GM19397 (cell line): ENCODE results near the gene C4BPB.
"Not testable (repeated sequence)": the region's sequence is repeated elsewhere in the genome, so short reads cannot be mapped to it uniquely, and the experiment has no call there.

Experiments used
- ATAC-seq: cut with Tn5 transposase; IDR thresholded peaks from one replicate; pipeline ENCODE4 v1.9.1; 2021; ENCODE audit warnings: mild to moderate bottlenecking, moderate library complexity; ENCODE audit not compliant: unreplicated experiment

Gene C4BPB, protein sequence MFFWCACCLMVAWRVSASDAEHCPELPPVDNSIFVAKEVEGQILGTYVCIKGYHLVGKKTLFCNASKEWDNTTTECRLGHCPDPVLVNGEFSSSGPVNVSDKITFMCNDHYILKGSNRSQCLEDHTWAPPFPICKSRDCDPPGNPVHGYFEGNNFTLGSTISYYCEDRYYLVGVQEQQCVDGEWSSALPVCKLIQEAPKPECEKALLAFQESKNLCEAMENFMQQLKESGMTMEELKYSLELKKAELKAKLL

DNA sequence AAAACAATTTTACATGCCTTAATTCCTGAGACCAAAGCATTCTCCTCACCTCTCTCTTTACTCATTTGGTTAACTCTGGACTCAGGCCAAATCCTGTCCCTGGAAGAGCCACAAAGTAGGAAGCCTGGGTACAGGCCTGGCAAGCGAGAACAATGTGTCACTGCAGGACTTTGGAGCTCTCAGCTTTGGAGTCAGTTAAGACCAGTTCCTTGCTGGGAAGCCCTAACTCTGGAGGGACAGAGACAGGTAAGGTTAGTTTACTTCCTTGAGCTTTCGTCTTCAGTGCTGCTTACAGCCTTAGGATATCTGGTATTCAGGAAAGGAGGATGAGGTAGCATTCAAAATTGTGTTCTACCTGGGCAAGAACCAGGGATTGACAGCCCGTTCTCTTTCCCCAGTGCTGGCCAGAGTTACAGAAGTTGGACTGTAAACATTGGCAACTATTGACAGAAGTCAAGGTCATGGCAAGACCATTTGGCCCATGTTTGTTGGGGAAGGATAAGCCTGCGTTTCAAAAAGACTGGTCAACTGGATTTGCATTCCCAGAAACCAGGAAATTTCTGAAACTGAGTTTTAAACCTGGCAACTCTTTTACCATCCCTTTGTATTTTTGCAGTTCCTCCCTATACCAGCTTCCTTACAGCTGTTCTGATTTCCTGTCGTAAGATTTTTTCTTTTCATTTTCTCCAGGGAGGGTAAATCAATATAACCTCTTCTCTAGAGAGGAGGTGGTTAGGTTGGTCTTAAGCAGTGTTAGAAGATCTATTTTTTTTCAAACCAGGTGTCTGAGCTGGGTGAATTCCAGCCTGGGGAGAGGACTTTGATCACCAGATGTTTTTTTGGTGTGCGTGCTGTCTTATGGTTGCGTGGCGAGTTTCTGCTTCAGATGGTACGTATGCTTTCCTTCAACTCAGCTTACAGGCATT, at the start of gene C4BPB:
C4BPB (plus strand) TSS at position 160 of the 926 bp plus-strand sequence; CDS start at position 832, 672 bp downstream.
- ATAC-seq = no peak

DNA sequence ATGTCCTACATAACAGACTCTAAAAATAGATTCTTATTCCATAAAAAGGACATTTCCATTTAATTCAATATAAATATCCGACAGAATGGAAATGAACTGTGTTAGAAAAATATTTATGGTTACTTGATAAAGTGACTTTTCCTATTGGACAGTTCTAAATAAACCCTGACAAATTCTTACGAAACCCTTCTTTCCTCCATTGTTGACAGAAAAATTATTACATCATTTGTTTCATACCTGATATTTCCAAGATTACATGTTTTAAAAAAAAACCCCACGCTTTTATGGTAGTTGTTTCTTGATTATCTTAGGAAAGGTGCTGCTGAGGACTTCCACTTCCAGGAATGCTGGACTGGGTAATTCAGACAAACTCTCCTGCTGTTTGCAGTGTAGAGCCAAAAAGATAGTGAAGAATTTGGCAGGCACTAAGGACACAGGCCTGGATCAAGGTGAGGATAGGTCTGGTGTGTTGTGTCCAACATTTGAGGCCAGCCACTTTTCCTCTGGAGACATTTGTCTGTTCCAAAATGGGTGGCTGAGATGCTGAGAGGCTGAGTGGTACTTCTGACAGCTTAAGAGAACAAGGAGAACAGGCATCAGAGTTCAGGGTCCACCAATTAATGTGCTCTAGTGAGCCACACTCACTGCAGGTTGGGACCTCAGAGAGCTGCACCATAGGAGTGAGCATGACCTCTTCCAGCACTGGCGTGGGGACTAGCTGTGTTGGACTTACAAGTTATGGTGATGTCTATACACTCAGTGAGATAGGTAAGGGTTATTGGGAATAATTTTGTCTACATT, 49.1 kb upstream of the C4BPB start:
- no peak for ATAC-seq

DNA sequence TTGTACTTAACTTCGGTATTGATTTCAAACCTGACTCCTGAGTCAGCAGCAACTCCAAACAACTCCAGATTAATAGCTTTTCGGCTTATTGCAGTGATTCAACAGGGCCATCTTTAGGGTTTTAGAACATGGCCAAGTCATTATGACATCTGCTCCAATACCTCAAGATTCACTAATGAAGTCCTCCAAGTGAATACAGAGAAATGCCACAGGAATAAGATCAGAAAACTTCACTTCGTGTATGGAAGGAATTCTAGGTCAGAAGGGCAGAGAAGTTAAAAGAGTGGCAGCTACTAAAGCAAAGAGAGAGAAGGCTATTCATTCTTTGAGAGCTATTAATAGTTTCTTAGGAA, 48.5 kb upstream of the C4BPB start:
- ATAC-seq = no peak

DNA sequence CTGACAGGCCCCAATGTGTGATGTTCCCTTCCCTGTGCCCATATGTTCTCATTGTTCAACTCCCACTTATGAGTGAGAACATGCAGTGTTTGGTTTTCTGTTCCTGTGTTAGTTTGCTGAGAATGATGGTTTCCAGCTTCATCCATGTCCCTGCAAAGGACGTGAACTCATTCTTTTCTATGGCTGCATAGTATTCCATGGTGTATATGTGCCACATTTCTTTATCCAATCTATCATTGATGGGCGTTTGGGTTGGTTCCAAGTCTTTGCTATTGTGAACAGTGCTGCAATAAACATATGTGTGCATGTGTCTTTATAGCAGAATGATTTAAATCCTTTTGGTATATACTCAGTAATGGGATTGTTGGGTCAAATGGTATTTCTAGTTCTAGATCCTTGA, 47.3 kb upstream of the C4BPB start:
- not testable (repeated sequence) for ATAC-seq

DNA sequence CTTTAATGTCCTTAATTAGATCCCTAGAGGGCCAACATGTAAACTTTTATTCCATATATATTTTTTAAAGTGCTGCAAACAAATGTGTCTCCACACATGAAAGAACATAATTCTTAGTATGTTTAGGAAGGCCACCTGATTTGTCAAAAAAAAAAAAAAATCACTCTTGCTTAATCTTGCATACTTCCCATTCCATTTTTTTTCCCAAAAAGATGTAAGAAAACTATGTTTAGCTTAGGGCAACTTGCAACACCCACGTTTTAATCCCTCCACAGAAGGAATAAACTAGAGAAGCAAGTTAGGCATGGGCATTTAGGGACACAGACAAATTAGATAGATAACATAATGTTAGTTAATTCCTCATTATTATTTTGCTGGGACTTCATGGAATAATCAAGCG, 43.2 kb upstream of the C4BPB start:
- no peak for ATAC-seq

DNA sequence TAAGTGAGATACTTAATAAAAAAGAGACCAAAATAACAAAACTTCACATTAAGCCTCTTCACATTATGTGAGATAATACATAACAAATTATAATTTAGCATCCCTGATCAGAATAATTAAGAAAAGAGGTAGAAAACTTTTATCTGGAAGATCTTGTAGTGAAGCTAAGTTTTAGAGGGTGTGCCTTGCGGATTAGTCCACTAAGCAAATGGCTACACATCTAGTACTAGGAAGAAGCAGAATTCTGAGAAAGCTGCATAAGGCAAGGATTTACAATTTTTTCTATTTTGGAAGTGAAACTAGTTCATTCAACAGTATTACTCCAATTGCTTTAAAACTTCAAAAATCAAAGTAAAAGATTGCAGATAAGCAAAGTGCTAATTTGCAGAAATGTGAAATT, 41.2 kb upstream of the C4BPB start:
- no peak for ATAC-seq

DNA sequence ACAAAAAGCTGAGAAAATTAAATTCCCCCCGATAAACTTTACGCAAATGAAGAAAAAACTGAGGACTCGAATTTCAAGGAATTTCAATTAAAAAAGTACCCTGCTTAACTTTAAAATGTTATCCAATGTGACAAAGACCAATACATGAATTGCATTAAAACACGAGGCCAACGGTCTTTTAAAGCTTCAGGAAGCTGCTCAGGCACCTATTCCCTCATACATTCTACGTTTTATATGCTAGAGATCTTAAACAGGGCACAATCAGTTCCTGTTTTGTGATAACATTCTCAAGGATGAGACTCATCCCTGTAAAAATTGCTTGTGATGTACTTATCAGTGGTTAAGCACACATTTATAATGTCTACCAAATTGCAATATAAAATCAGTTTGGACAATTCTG, 40.6 kb upstream of the C4BPB start:
- no peak for ATAC-seq

DNA sequence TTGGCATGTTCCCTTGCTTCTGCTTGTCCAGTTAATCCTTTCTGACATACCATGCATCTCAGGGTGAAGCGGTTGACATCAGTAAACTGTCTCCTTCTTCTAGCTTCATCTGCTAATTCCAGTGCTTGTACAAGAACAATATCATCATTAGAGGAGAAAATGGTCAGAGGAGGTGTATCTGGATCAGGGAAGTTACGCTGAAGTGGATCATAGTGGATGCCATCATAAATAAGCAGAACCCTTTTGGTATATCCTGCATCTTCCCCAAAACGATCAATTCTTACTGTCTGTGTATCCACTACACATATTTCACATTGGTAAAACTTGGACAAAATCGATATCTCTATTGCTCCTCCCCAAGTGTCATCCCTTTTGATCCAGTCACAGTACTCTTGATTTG, 39.6 kb upstream of the C4BPB start:
- ATAC-seq = no peak

DNA sequence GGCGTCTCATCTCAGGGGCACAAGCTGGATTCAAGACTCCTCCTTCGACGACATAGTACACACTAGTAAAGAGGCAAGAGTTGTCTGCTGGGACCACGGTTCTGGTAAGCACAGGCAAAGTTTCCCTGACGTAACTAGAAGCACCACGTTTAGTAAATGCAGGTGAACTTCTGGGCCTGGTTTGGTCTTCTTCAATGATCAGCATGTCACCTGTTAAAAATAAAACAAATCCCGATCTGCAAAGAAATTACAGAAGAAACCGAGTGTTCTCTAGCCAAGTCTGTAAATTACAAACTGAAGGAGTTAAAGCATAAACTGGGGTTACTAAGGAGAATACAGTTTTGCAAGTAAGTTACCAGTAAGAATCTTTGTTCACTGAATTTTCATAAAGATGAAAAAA, 39.1 kb upstream of the C4BPB start:
- no peak for ATAC-seq

DNA sequence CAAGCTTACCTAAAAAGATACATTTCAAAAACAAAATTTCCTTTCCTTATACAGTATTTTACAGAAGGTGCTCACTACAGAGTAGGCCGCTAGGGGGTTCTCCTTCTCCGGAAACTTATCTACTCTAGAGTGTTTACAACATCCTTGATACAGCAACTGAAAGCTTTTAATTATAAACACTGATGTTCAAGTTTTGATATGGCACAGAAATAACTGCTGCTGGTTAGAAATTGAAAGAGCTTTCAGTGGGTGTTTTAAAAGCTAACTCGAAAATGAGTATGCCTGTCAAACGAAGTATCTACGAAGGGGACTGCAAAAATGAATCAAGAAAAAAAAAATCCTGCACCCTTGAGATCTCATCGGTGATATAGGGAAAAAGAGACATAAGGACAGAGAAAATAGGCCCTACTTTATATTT, 38.7 kb upstream of the C4BPB start:
- no peak for ATAC-seq

DNA sequence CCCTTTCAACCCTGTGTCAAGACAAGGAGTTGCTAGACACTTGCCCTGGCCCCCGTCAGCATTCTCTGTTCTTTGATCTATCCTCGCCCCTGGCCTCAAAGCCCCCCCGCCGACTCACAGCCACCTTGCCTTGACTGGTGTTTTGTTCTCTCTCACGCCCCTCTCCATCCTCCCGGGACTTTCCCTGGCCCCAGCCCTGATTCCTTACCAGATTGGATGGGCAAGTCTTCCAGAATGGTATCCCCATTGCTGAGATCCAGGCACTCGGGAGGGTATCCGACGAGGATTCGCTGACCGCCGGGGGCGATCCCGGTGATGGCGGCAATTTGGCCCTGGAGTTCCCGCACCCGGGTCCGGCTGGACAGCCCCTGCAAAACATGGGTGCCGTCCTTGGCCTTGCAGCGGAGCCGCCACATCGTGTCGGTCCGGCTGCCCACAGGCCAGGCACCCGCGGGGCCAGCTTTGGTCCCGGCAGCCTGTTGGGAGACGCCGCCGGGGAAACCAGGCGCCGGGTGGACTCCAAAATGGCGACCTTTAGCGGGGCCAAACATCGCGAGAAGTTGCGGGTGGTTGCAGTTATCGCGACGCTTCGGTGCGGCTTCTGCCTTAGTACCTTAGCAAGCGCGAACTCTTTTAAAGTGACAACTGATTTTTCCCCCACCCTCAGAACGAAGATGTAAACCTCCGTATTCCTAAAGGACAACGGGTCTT, 38.0 kb upstream of the C4BPB start:
- peak; percentile 41 for ATAC-seq

DNA sequence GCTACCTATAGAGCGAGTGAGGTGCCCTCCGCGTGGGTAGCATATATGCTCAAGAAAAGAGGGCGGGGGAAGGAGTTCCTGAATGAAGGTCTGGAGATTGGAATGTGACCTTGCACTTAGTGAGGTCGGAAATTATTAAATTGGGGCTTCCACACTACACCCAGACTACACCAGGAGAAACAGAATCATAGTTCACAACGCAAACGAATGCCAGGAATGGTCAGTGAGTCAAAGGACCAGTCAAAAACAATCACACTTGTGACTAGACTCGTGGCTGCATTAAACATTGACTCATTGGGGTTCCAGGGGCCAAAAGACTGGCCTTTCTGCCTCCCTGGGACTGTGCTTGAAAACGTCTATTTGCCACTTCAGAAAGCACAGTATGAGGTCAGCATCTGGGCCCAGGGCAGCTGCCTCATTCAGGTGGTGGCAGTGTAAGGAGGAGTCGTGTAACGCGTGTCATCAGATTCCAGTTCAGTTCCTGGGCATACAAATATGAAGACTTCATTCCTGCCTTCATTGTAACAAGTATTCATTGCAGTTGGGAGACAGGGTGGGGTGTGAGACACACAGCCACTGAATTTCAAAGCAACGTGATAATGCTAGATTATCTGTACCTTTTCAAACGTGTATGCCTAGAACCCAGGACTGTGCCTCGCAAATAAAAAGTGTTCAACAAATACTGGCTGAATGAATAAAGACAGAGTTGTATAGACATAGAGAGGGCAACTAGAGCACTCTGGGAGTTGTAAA, 37.3 kb upstream of the C4BPB start, which contains the start of gene YOD1:
YOD1 (minus strand) TSS at position 18 of the 753 bp plus-strand sequence. CDS start 178 bp downstream, outside the sequence.
- ATAC-seq = no peak

DNA sequence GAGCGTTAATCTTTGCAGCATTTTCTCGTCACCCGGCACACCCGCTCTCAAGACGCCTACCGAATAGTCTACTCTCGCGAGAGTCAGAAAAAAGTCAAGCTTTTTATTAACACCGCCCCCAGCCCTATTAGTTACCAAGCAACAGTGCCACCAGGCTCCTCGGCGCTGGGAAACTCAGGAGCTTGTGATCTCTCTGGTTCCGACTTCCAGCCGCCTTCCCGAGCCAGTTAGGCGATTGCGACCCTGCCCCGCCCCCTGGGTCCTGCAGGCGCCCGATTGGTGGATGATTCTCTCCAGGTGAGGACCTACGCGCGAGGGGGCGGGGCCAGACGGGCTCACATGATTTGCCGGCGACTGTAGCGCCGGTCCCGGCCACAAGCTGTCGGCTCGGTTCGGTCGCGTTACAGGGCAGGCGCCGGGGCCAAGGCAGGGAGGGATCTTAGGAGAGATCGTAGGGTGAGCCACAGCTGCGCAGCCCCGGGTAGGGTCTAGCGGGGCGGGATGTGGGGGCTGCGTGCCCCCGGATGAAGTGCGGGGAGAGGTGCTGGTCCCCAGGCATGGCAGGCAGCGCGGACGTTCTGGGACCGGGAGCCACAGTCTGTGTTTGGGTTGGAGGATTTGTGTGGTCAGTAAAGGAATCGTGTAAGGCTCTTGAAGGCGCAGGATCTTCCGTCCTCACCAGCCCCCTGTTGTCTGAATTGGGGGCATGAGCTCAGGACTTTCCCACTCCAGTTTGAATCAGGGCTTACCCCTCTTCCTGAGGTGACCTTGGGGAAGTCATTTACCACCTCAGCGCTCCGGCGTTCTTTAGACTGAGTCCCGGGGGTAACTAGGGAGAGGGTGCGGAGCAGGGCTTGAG, 35.5 kb upstream of the C4BPB start, which contains the start of gene PFKFB2:
PFKFB2 (plus strand) TSS at position 365 of the 859 bp plus-strand sequence. CDS start 1,443 bp downstream, outside the sequence.
- ATAC-seq = peak; percentile 80

DNA sequence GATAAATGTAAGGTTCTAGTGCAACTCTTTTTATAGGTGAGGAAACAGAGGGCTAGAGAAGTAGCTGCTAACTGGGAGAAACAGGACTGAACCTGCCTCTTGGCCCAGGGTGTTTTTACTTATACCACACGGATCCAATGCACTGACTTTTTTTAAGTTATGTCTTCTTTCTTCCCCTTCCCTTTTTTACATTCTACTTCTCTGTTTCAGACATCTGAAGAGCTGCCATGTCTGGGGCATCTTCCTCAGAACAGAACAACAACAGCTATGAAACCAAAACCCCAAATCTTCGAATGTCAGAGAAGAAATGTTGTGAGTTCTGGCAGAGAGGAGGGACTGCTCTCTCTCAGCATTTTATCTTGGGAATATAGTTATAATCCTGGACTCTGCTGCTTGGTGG, 34.2 kb upstream of the C4BPB start:
- ATAC-seq = no peak

DNA sequence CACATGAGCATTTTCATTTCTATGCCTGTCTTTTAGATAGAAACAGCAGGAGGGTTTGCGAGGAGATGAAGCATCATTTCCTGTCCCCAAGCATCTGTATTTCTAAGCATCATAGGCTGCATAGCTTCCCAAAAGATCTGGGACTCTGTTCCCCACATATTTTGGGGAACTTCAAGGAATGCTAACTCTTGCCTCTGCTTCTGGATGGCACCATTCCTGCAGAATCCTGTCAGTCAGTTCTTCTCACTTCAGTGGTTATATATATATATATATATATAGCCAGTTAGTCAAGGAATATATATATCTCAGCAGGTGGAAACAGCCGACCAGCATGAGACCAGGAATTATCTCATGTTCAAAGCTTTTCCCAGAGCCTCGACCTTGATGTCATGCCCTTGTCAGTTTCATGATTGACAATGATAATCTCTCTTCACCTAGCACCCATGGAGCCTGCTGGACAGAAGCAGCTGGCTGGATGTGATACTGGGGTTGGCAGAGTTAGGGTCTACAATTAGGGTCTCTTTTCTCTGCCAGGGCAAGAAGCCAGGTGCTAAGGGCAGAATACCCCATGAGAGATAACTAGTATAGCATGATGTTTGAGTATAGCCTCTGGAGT, 33.2 kb upstream of the C4BPB start:
- no peak for ATAC-seq

DNA sequence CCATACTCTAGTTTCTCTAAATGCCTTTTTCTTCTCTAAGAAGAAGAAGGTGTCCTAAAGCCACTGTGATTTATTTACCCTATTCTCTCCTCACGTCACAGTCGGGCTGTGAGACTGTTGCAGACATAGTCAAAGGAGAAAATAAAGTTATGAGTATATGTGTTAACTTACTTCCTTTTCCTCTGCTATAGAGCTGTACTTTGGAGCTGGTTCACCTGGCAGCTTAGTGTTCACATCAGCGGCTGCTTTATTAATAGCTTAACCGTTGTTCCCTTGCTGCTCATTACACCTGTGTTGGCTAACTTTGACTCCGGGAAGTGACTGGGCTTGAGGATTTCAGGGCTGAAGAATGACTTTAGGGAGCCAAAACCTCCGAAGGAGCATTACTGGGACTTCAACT, 32.0 kb upstream of the C4BPB start:
- no peak for ATAC-seq

DNA sequence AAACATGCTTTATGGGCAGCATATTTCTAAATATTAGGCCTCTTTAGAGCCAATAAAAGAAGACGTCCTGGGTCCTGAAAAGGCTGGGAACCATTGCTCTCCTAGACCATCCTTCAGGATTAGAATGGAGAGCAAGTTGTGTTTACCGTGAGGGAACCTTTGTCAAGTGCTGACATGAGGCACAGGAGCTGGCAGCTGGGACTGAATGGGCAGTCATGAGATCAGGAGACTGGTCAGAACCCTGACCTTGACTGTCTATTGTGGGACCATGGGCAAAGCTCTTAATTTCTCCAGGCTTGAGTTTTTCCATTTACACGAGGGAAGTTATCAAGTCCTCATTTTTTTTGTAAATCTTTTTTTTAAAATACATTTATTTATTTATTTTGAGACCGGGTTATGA, 30.4 kb upstream of the C4BPB start:
- no peak for ATAC-seq
